Measurements from ENCODE around the gene IFT52.
A peak's percentile ranks its signal among the peaks of the same experiment; 100 is the strongest.
"Not testable (repeated sequence)": the region's sequence is repeated elsewhere in the genome, so short reads cannot be mapped to it uniquely, and the experiment has no call there.

The IFT52 gene

GRCh38 chr20:43653966-43654365 is 63.2 kb downstream of the IFT52 start:
- Mint-ChIP-seq H3K27ac (no peak overlapping the region), H3K4me3 (no peak overlapping the region), H3K4me1 (peaks cover 15% of the 10 kb centered on the region), H3K36me3 (ENCODE audit: low read depth) (no peaks in the 10 kb centered on the region), H3K9me3 (no peaks in the 10 kb centered on the region), H3K27me3 (no peaks in the 10 kb centered on the region)
- DNase-seq: no peak
- no peak for ATAC-seq

GRCh38 chr20:43655176-43655575 is 64.4 kb downstream of the IFT52 start:
- not testable (repeated sequence) for H3K9me3 Mint-ChIP-seq; H3K4me3 Mint-ChIP-seq; ATAC-seq; H3K27me3 Mint-ChIP-seq; H3K36me3 Mint-ChIP-seq (ENCODE audit: low read depth); DNase-seq; H3K27ac Mint-ChIP-seq
- peaks cover 21% of the 10 kb centered on the region for H3K4me1 Mint-ChIP-seq

- ATAC-seq: no peak
- H3K36me3 Mint-ChIP-seq (ENCODE audit: low read depth): no peaks in the 10 kb centered on the region
- peaks cover 24% of the 10 kb centered on the region for H3K4me1 Mint-ChIP-seq
- H3K27ac Mint-ChIP-seq: peak overlapping the region; percentile 66
- H3K27me3 Mint-ChIP-seq: no peaks in the 10 kb centered on the region
- no peaks in the 10 kb centered on the region for H3K9me3 Mint-ChIP-seq
- H3K4me3 Mint-ChIP-seq: peak overlapping the region; percentile 67
- no peak for DNase-seq
These were observed 65.2 kb downstream of the IFT52 start for GRCh38 chr20:43655937-43656336.

- no peaks in the 10 kb centered on the region for H3K36me3 Mint-ChIP-seq (ENCODE audit: low read depth)
- ATAC-seq (peak; percentile 85), DNase-seq (peak; percentile 66)
- H3K4me3 Mint-ChIP-seq: peak overlapping the region; percentile 90
- H3K4me1 Mint-ChIP-seq: peaks cover 24% of the 10 kb centered on the region
- H3K9me3 Mint-ChIP-seq: no peaks in the 10 kb centered on the region
- H3K27me3 Mint-ChIP-seq: no peaks in the 10 kb centered on the region
- H3K27ac Mint-ChIP-seq: peak overlapping the region; percentile 99
These were observed 67.5 kb downstream of the IFT52 start for GRCh38 chr20:43658069-43658722.

GRCh38 chr20:43658723-43659419 is 68.1 kb downstream of the IFT52 start:
- peaks cover 24% of the 10 kb centered on the region for H3K4me1 Mint-ChIP-seq
- no peaks in the 10 kb centered on the region for H3K9me3 Mint-ChIP-seq
- H3K27me3 Mint-ChIP-seq: no peaks in the 10 kb centered on the region
- H3K4me3 Mint-ChIP-seq: no peak overlapping the region
- H3K27ac Mint-ChIP-seq: peak overlapping the region; percentile 99
- no peaks in the 10 kb centered on the region for H3K36me3 Mint-ChIP-seq (ENCODE audit: low read depth)
- DNase-seq (no peak), ATAC-seq (no peak)

- Mint-ChIP-seq H3K9me3 (no peaks in the 10 kb centered on the region), H3K27me3 (peaks cover 5% of the 10 kb centered on the region), H3K4me1 (peaks cover 23% of the 10 kb centered on the region), H3K4me3 (no peak overlapping the region), H3K36me3 (ENCODE audit: low read depth) (no peaks in the 10 kb centered on the region), H3K27ac (no peak overlapping the region)
- ATAC-seq (no peak), DNase-seq (no peak)
These were observed 72.4 kb downstream of the IFT52 start for GRCh38 chr20:43662943-43663655.

- H3K9me3 Mint-ChIP-seq: no peaks in the 10 kb centered on the region
- peak overlapping the region; percentile 59 for H3K4me3 Mint-ChIP-seq
- ATAC-seq (no peak), DNase-seq (no peak)
- H3K36me3 Mint-ChIP-seq (ENCODE audit: low read depth): peaks cover 9% of the 10 kb centered on the region
- peaks cover 11% of the 10 kb centered on the region for H3K27me3 Mint-ChIP-seq
- no peak overlapping the region for H3K27ac Mint-ChIP-seq
- H3K4me1 Mint-ChIP-seq: peaks cover 13% of the 10 kb centered on the region
These were observed 74.9 kb downstream of the IFT52 start for GRCh38 chr20:43665466-43666176.

- H3K27me3 Mint-ChIP-seq: peaks cover 11% of the 10 kb centered on the region
- H3K4me1 Mint-ChIP-seq: peaks cover 13% of the 10 kb centered on the region
- H3K4me3 Mint-ChIP-seq: peak within 1 kb of the TSS; percentile 80
- H3K9me3 Mint-ChIP-seq: no peaks in the 10 kb centered on the region
- peak within 1 kb of the TSS; percentile 31 for H3K27ac Mint-ChIP-seq
- peak; percentile 74 for DNase-seq
- H3K36me3 Mint-ChIP-seq (ENCODE audit: low read depth): peaks cover 12% of the 10 kb centered on the region
- ATAC-seq: peak; percentile 93
These were observed 75.9 kb downstream of the IFT52 start, which contains the start of gene MYBL2 for GRCh38 chr20:43666376-43667328. TSS of gene MYBL2 (plus strand) at chr20:43667114. CDS start at chr20:43667284, 170 bp downstream.

- peak; percentile 48 for DNase-seq
- Mint-ChIP-seq H3K4me3 (peak overlapping the region; percentile 80), H3K9me3 (no peaks in the 10 kb centered on the region), H3K27ac (peak overlapping the region; percentile 31), H3K36me3 (ENCODE audit: low read depth) (peaks cover 18% of the 10 kb centered on the region), H3K4me1 (peaks cover 13% of the 10 kb centered on the region), H3K27me3 (peaks cover 11% of the 10 kb centered on the region)
- peak; percentile 31 for ATAC-seq
These were observed 76.8 kb downstream of the IFT52 start for GRCh38 chr20:43667341-43668132.

GRCh38 chr20:43669332-43669731 is 78.6 kb downstream of the IFT52 start:
- Mint-ChIP-seq H3K27ac (no peak overlapping the region), H3K27me3 (peaks cover 11% of the 10 kb centered on the region), H3K36me3 (ENCODE audit: low read depth) (peaks cover 27% of the 10 kb centered on the region), H3K4me3 (no peak overlapping the region), H3K4me1 (peaks cover 13% of the 10 kb centered on the region), H3K9me3 (no peaks in the 10 kb centered on the region)
- ATAC-seq (no peak), DNase-seq (no peak)

- Mint-ChIP-seq H3K36me3 (ENCODE audit: low read depth) (peaks cover 33% of the 10 kb centered on the region), H3K4me3 (no peak overlapping the region), H3K27ac (no peak overlapping the region), H3K4me1 (peaks cover 13% of the 10 kb centered on the region), H3K9me3 (no peaks in the 10 kb centered on the region), H3K27me3 (peaks cover 11% of the 10 kb centered on the region)
- no peak for DNase-seq
- ATAC-seq: no peak
These were observed 79.7 kb downstream of the IFT52 start for GRCh38 chr20:43670423-43670822.

GRCh38 chr20:43676368-43676767 is 85.6 kb downstream of the IFT52 start:
- Mint-ChIP-seq H3K27ac (no peak overlapping the region), H3K4me3 (no peak overlapping the region), H3K9me3 (no peaks in the 10 kb centered on the region), H3K36me3 (ENCODE audit: low read depth) (peaks cover 48% of the 10 kb centered on the region), H3K4me1 (peaks cover 6% of the 10 kb centered on the region), H3K27me3 (no peaks in the 10 kb centered on the region)
- ATAC-seq (no peak), DNase-seq (no peak)

GRCh38 chr20:43680981-43681380 is 90.2 kb downstream of the IFT52 start:
- no peak overlapping the region for H3K4me3 Mint-ChIP-seq
- H3K9me3 Mint-ChIP-seq: no peaks in the 10 kb centered on the region
- no peaks in the 10 kb centered on the region for H3K27me3 Mint-ChIP-seq
- DNase-seq (no peak), ATAC-seq (no peak)
- H3K4me1 Mint-ChIP-seq: peaks cover 12% of the 10 kb centered on the region
- H3K27ac Mint-ChIP-seq: peak overlapping the region; percentile 13
- H3K36me3 Mint-ChIP-seq (ENCODE audit: low read depth): peaks cover 22% of the 10 kb centered on the region

Measured in activated naive CD8-positive, alpha-beta T cell treated with anti-CD3 and anti-CD28 coated beads, Interleukin-2, amount 50 U/mL, for 24 hours (primary cell).